ENCODE data around the gene RYR1. TPM values are rescaled to one million over a fixed set of nuclear protein-coding genes. Genes with fewer than 3 reads are reported as not detected.

RYR1 gene
- total and polyA plus RNA-seq, 2 of the 13 experiments (the other 11 are each of a cell fraction or from before 2014, with no cell fraction given): 0.03 TPM; not detected in 1

- TF ChIP-seq PAXIP1 (CRISPR knock-in tag; conservative IDR thresholded peaks at IDR 0.05) (no peak), KDM5A (IDR thresholded peaks at IDR 0.05; ENCODE audit: borderline replicate concordance, low read length) (no peak), ZMYM3 (CRISPR knock-in tag; IDR thresholded peaks at IDR 0.05) (no peak), PRDM4 (CRISPR knock-in tag; IDR thresholded peaks at IDR 0.05; ENCODE audit: borderline replicate concordance) (no peak), ZNF75D (CRISPR knock-in tag; IDR thresholded peaks at IDR 0.05; ENCODE audit: borderline replicate concordance) (no peak), ZNF160 (CRISPR knock-in tag; IDR thresholded peaks at IDR 0.05) (no peak), ZNF563 (CRISPR knock-in tag; IDR thresholded peaks at IDR 0.05) (0 out of 2 replicates have a peak, but pooled peaks have one; percentile 27), ELF3 (CRISPR knock-in tag; IDR thresholded peaks at IDR 0.05) (0 out of 2 replicates have a peak, but pooled peaks have one; percentile 34), MIXL1 (CRISPR knock-in tag; IDR thresholded peaks at IDR 0.05) (0 out of 2 replicates have a peak, but pooled peaks have one; percentile 14), CENPBD1 (CRISPR knock-in tag; IDR thresholded peaks at IDR 0.05; ENCODE audit: borderline replicate concordance, low read depth) (no peak), MTERF4 (CRISPR knock-in tag; IDR thresholded peaks at IDR 0.05) (0 out of 2 replicates have a peak, but pooled peaks have one; percentile 52), HMG20A (CRISPR knock-in tag; IDR thresholded peaks at IDR 0.05; ENCODE audit: borderline replicate concordance) (no peak), SMC3 (IDR thresholded peaks at IDR 0.05; ENCODE audit: low read length) (peak; percentile 78), ZNF274 (CRISPR knock-in tag; IDR thresholded peaks at IDR 0.05) (no peak), TFAP4 (IDR thresholded peaks at IDR 0.05; ENCODE audit: borderline replicate concordance, low read depth) (peak; percentile 18; the same call in 1 of the 2 replicates), CBX5 (CRISPR knock-in tag; IDR thresholded peaks at IDR 0.05; ENCODE audit: borderline replicate concordance) (peak; percentile 24; the same call in 1 of the 2 replicates), NFE2L2 (IDR thresholded peaks at IDR 0.05; ENCODE audit: low read length) (no peak), RXRA (CRISPR knock-in tag; IDR thresholded peaks at IDR 0.05) (no peak), ZBTB38 (CRISPR knock-in tag; IDR thresholded peaks at IDR 0.05) (0 out of 2 replicates have a peak, but pooled peaks have one; percentile 37)
Observed at GRCh38 chr19:38634757-38635482, 201.4 kb downstream of the RYR1 start (continued).
